ENCODE data around the gene SH3GL3.

The SH3GL3 gene

DNA sequence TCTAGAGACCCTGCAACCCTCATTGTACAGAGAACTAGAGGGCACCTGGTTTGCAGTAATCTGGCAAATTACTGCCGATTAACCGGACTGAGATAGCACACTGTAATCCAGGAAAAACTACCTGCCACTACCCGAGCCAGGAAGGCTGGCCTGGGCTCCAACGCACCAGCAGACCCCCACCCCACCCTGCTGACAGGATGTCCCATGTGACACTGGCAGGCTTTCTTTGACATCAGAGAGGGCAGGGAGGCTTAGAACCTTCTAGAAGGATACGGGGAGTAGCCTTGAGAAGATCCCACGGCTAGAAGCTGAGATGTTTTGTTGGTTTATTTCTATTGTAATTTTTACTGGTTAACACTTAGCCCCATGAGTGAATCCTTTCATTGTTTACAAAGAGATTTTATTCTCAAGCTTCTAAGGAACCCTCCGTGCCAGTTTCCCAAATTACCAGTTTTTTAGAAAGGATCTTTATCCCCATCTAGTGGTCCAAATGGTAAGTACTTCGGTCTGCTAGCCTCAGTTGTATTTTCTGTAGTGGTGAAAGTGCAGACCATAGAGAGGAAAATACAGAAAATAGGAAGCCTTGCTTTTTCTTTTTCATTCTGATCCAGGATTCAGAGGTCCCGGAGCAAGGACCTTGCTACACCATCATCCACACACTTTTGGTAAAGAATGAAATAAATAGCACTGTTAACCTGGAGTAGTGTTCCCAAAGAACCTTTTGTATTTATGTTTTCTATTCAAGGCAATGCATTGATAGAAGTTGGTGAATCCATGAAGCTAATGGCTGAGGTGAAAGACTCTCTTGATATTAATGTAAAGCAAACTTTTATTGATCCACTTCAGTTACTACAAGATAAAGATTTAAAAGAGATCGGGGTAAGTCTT, 124.9 kb downstream of the SH3GL3 start:
- no peak for DNase-seq

DNA sequence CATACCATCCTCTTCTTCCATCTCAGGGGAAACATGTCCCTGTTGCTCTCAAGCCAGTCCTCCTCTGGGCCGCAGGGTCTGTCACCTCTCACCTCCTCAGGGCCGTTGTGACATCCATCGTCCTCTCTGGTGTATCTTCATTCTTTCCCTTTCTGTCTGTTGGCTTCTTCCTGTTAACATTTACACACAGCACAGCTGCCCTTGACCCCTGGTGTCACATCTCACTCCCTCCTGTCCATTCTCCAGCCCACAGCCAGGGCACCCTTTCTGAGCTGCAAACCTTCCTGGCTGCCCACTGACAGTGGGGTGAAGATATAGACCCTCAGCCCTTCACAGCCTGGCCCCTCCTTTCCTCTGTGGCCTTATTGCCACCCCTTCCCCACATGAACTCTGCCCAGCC, 127.2 kb downstream of the SH3GL3 start:
- no peak for DNase-seq

GRCh38 chr15:83578691-83579090, 131.6 kb downstream of the SH3GL3 start:
- no peak for DNase-seq

DNA sequence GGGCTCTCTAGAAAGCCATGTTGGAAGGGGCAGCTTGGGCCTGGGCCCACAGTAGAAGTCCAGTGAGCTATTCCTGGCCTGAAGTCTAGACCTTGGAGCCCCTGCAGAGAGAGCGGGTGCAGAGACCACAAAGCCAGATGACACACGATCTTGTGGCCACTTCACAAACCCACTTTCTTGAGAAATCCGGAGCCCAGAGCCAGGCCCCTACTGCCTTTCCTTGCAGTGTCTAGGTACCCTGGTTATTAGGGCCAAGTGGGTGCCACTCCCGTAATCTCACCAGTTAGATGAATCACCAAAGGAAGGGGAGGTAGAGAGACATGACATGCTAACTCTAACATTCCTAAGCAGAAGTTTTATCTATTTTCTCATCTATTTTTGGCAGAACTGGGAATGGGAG, 134.2 kb downstream of the SH3GL3 start:
- no peak for DNase-seq

- DNase-seq, result no peak
These were observed 135.2 kb downstream of the SH3GL3 start for GRCh38 chr15:83582381-83582780.

GRCh38 chr15:83585601-83586335, 138.6 kb downstream of the SH3GL3 start:
- no peak for DNase-seq

DNA sequence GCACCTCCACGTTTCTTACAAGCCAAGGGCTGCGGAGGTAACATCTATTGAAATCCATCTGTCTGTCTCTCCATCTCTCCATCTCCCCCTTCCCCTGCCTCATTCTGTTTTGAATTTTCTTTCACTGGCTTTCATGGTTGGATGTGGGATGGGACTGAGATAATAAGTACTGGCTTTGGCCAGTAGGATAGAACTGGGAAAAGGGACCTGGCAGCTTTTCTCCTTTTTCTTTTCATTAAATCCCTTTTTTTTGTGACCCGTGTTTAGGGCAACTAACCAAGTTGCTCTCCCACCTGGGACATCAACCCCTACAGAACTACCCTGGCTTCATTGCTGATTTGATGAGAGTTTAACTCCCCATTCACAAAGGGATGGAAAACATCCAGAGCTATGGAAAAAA, 139.9 kb downstream of the SH3GL3 start:
- no peak for DNase-seq

GRCh38 chr15:83588441-83588840, 141.3 kb downstream of the SH3GL3 start:
- DNase-seq, result no peak

DNA sequence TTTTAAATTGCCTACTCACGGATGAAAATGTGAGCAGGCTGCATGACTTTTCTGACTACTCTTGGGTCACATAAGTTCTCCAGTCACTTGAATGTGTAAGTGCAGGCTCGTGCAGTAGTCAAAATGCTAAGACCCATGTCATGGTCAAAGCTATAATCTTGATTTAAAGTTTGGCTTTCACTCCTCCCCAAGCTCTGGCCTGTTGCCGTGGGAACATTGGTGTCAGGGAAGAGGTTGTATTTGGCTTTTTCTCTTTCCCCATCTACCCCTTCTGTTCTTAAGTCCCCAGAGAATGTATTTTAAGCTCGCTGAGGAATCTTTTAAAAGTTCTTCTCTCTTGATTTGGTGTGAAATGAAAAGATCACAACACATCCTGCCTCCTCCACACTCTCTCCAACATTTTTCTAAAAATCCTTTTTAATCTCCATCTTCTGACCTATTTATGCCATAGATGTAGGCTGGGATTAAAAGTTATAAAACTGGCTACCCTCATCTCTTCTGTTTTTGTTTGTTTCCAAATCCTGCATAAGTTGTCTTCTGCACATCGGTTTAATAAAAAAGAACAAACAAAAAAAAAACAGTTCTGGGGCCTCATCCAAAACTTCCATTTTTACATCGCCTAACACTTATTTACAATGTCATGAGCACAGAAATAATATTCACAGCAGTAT, 145.4 kb downstream of the SH3GL3 start:
- no peak for DNase-seq

- no peak for DNase-seq
These were observed 148.1 kb downstream of the SH3GL3 start for GRCh38 chr15:83595191-83595590.

- no peak for DNase-seq
These were observed 150.9 kb downstream of the SH3GL3 start for GRCh38 chr15:83598031-83598430.

DNA sequence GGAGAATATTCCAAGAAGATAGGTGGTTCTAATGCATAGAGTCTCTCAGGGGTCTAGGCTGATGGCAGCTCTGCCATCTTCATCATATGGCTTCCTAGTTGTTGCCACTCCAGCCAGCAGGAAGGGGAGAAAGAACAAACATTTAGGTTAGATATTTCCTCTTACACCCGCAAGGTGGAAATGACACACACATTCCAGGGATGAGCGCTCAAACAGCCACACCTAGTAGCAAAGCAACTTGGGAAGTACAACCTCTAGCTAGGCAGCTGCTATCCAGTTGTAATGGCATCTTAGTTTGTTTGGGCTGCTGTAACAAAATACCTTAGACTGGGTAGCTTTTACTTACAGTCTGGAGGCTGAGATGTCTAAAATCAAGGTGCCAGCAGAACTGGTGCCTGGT, 154.9 kb downstream of the SH3GL3 start:
- no peak for DNase-seq

DNA sequence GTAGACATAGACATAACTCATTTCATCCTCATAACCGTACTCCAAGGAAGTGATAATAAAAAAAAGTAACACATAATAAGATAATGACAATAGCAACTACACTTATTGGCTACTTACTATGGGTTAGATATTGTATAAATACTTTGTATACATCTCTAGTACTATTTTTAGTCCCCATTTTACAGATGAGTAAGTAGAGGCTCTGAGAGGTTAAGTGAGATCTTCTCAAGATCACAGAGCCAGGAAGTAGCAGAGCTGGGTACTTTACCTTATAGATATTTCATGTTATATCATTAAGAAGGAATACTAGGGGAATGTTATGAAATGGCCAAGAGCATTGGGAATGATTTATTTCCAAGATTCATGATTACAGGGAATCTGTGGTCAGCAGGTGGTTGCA, 157.4 kb downstream of the SH3GL3 start:
- DNase-seq, result no peak

GRCh38 chr15:83605111-83605945, 158.2 kb downstream of the SH3GL3 start:
- no peak for DNase-seq

DNA sequence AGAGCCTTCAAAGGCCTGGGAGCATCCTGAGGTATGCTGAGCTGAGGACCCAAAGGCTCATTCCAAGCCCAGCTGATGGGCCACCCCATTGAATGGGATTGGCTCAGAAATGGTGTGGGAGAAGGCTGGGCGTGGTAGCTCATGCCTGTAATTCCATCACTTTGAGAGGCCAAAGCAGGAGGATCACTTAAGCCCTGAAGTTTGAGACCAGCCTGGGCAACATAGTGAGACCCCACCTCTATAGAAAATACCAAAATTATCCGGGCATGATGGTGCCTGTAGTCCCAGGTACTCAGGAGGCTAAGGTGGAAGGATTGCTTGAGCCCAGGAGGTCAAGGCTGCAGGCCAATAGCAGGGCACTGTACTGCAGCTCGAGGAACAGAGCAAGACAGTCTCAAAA, 163.0 kb downstream of the SH3GL3 start:
- DNase-seq, result no peak

GRCh38 chr15:83610901-83611685, 164.0 kb downstream of the SH3GL3 start:
- DNase-seq, result no peak

DNA sequence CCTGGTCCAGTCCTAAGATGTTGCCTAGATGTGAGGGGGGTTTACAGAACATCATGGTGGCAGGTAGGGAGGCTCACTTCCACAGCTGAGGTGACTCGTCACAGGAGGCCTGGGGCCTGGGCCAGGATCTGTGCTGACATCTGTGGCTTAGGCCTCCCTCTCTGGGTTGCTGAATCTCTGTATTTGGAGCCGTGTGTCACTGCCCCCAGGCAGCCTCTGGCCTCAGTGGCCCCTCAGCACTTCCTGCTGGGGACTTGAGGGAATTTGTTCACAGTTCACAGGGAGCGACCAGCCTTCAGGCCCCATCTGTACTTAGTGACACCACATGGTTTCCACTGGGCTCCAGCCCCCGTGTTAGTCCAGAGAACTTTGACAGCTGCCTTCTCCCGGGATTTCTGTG, 165.1 kb downstream of the SH3GL3 start:
- DNase-seq, result no peak

DNA sequence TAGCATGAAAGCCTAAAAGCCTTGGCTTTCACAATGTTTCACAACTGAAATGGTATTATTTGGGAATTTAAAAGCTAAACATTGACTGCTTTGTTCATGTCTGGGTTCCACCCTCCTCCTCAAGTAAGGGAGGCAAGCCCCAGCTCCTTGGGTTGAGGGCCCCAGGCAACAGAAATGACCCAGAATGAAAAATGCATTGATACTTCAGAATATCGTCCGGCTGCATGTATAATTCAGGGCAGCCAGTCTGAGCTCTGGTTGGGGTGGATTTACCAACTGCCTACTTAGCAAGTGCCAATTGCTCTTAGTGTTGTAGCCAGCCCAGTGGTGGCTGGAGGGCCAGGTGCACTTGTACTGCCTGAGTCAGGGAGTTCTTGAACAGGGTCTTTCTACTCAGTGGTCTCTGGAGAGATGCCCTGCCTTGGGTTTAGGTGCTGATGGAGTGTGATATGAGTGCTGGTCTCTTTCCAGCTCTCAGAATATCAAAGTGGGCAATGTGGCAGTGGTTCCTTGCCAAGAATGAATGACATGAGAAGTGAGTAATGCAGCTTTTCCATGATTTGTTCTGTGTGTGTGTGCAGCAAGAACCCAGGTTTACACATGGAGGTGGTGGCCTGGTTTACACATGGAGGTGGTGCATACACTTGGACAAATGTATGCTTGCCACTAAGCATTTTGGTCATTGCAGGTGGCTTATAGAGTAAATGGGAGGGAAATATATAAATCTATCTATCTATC, 165.9 kb downstream of the SH3GL3 start:
- DNase-seq, result no peak

GRCh38 chr15:83613714-83614113, 166.6 kb downstream of the SH3GL3 start:
- no peak for DNase-seq

- DNase-seq, result no peak
These were observed 169.7 kb downstream of the SH3GL3 start for GRCh38 chr15:83616840-83617239.

- DNase-seq, result no peak
These were observed 179.1 kb downstream of the SH3GL3 start for GRCh38 chr15:83626171-83626802.
